Stimulated activated CD8-positive, alpha-beta memory T cell treated with anti-CD3 and anti-CD28 coated beads, Interleukin-2, amount 100 ng/mL, for 1 hour (primary cell): ENCODE data around the gene SNX25.
"Not testable (repeated sequence)": the region's sequence is repeated elsewhere in the genome, so short reads cannot be mapped to it uniquely, and the experiment has no call there.

Experiments
- DNase-seq, 2 donors: peaks; one replicate each; pipeline ENCODE4 v3.0.0-alpha.2; 2020; ENCODE audit warnings: low read depth in 2 of 2

Gene SNX25

DNA sequence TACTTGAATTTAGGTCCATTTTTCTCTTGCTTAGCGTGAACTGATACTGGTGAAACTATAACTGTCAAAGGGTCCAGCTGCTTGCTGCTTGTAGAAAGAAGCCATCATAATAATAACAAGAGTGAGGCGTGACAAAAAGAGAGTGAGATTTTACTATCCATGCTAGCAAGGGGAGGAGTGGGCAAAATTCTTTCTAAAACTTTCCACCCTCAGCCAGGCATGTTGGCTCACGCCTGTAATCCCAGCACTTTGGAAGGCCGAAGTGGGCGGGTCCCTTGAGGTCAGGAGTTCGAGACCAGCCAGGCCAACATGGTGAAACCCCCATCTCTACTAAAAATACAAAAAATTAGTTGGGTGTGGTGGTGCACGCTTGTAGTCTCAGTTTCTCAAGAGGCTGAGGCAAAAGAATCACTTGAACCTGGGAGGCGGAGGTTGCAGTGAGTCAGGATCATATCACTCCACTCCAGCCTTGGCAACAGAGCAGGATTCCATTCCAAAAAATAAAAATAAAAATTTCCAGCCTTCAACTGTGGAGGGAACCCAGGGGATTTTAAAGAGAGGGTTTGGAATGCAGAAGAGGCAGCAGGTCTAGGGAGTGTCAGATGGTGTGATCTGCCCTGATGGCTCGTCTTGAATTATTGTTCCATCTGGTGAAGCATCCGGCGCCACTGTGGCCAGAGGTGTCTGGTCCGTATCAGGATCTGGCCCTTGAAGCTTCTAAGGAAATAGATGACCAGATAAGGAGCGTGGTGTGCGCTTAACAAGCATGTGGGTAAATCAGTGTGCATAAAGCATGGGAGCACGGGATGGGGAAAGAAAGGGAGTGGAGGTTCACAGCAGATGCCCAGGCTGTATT lies 134.6 kb downstream of the SNX25 start:
- no peak for DNase-seq

DNA sequence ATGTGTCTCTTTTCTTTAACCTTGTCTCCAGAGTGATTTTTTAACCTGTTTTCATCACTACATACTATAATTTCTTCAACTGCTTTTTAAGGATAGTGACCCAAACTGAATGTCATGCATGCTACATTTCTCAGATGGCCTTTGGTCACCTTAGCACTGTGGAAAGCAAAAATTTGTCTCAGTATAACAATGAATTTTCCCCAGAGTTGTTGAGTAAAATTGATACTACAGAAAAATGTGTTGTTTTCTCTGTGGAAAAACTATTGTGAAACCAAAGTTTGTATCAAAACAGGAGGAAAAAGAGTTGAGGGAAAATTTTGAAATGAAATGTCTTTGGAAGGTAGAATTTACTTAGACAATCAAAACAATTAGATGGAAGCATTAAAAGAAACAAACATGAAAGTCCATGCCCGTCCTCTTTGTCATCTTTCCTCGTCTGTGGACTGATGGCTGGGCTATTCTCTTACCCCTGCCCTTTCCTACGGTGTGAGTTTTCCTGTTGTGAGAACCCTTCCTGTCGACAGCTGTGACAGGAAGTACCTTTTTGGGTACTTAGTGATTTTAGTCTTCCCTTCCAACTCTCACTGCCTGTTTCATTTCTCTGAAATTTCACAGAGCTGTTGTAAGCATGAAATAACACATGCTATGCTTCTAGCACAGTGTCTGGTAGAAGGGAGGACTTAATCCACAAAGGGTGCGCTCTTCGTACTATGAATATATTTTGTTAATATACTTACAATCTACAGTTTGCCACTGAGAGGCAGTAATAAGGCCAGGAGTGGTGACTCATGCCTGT lies 135.5 kb downstream of the SNX25 start:
- no peak for DNase-seq

GRCh38 chr4:185346975-185347601 lies 137.7 kb downstream of the SNX25 start:
- DNase-seq = no peak

DNA sequence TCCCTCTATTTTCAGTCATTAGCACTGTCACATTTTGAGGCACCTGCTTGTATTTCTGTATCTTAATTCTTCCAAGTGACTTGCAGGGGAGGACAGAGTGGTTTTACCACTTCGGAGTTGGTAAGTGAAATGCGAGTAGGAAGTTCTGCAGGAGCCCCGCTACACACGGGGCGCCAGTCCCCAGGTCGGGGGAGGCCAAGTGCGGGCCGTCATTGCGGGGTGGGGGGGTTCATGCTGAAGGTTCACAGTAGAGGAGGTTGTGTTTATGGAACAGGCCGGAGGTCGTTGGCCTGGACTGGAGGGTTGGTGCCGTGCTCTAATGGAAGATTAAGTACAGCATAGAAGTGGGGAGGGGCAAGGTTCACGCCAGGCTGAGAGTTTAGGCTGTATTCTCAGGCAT lies 142.3 kb downstream of the SNX25 start:
- DNase-seq = no peak

- no peak for DNase-seq
Measured at GRCh38 chr4:185352202-185352601, 142.8 kb downstream of the SNX25 start.

- no peak for DNase-seq
Measured at GRCh38 chr4:185352741-185353140, 143.3 kb downstream of the SNX25 start.

DNA sequence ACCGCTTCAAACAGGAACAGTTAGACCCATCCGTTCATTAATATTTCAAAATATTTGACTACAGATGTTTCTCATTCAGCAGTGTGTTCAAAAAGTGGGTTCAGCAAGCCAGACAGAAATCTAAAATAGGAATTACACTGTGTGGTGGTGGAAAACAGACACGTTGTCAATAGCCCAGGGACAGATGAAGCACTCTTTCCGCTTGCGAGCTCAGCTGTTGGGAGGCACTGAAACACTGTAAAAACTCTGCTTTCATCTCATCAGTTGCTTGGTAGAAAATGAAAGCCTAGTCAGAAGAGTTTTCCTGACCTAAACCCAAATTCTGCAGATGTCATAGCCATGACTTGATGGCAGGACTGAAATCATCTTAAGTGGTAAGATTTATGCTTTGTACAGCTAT lies 147.8 kb downstream of the SNX25 start:
- DNase-seq = no peak

GRCh38 chr4:185357733-185358440 lies 148.5 kb downstream of the SNX25 start:
- DNase-seq = no peak

DNA sequence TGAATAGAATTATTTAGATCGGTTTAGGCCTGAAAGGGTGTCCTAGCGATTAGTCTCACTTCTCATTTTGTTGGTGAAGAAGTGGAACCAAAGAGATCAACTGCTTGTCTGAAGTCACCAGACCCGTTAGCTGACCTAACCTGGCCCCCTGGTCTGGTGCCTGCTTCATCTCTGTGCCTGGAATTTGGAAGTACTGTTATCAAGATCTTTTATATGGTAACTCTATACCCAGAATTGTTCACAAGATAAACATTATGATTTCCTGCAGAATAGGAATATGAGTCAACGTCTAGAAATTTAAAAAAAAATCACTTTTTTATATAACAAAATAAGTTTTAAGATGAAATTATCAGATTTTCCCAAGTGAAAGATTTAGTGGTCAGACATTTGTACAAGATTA lies 149.1 kb downstream of the SNX25 start:
- DNase-seq = no peak

DNA sequence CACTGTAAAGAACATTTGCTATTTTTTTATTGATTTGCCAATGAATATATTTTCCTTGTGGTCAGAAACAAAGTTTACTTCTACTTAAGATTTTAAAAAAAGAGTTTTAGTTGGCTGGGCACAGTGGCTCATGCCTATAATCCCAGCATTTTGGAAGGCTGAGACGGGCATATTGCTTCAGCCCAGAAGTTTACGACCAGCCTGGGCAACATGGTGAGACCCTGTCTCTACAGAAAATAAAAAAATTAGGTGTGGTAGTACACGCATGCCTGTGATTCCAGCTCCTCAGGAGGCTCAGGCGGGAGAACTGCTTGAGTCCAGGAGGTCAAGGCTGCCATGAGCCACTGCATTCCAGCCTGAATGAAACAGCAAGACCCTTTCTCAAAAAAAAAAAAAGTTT lies 149.6 kb downstream of the SNX25 start:
- no peak for DNase-seq

- DNase-seq = no peak
Measured at GRCh38 chr4:185359767-185360446, 150.5 kb downstream of the SNX25 start.

GRCh38 chr4:185361872-185362271 lies 152.5 kb downstream of the SNX25 start:
- no peak for DNase-seq

DNA sequence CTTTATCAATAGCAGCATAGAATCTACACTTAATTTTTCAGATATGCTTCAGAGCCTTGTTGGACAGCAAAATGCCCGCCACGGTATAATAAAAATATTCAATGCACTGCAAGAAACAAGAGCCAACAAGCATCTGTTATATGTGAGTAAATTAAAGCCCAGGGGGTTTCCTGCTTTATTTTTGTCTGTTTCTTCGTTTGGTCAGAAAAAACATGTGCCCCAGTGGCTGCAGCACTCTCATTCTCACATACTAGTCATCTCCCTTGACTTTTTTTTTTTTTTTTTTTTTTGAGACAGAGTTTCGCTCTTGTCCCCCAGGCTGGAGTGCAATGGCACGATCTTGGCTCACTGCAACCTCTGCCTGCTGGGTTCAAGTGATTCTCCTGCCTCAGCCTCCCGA lies 153.2 kb downstream of the SNX25 start:
- not testable (repeated sequence) for DNase-seq

DNA sequence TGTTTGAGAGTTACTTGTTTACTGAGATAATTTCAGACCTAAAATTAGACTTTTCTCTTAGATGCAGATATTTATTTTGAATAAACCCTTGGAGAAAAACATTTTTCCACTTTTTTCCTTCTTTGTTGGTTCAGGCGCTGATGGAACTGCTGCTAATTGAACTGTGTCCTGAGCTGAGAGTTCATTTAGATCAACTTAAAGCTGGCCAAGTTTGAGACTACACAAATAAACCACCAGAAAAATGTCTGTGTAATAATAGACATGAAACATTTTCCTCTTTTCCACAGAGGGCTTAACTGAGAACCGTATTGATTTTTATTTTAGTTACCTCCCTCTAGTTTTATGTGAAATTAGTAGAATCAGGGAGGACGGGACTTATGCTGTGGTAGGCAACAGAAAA lies 153.9 kb downstream of the SNX25 start:
- no peak for DNase-seq

- no peak for DNase-seq
Measured at GRCh38 chr4:185364886-185365285, 155.5 kb downstream of the SNX25 start.

DNA sequence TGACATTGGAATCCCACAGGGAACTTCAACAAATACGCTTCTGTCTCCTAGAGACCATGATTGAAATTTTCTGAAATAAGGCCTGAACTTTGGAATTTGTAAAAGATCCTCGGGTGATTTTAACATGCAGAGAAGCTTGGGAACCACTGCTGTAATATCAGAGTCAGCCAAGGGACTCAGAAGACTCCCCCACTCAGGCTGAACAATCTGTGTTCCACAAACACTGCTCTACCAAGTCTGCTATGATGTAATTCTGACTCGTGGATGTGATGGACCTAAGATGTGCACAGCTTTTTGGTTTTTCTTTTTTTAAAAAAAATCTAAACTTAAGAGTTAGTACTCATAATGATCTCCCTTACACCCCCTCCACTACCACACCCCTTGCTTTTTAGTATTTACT lies 160.3 kb downstream of the SNX25 start:
- no peak for DNase-seq

DNA sequence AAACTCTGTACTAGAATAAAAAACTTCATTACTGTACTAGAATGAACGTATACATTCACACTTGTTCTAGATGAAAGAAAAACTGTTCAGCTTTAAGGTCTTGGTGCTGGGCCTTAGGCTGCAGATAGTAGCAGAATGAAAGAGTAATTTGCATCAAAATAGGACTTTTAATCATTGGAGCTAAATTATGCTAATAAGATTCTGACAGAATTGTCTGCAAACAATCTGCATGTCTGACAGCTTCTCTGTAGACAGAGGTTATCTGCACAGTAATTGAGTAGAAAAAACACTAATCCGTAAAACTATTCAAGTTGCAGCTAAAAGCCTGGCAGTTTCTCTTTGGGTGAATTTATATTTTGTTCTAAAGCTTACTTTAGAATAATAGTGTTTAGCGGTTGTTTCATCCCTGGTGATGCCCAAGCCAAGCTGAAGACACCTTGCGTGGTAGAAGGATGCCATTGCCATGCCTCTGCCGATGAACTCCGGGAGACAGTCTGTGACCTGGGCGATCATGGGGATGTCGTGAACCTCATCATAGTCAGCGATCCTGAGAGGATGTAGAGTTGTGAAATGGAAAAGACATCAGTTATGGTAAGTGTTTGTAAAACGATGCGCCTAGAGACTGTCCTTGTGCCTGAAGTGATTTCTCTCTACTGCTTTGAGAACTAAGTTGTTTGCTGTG lies 161.0 kb downstream of the SNX25 start:
- no peak for DNase-seq

- no peak for DNase-seq
Measured at GRCh38 chr4:185371702-185372101, 162.3 kb downstream of the SNX25 start.

DNA sequence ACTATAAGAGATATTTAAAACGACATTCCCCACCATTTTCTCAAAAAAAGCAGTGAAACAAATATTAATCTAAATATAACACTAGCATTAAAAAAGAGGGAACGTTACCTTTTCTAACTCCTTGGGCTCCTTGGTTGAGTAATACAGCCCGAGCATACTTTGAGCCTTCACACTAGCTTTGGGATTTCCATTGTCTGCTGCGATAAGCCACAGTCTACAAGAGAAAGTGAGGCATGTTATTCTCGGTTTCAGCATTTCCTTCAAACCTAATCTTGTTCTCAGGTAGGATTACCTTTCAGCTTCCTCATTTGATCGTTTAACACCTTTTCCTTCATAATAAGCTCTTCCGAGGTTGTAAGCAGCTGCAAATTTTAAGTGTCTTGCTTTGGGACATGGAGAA lies 164.6 kb downstream of the SNX25 start:
- DNase-seq = no peak

DNA sequence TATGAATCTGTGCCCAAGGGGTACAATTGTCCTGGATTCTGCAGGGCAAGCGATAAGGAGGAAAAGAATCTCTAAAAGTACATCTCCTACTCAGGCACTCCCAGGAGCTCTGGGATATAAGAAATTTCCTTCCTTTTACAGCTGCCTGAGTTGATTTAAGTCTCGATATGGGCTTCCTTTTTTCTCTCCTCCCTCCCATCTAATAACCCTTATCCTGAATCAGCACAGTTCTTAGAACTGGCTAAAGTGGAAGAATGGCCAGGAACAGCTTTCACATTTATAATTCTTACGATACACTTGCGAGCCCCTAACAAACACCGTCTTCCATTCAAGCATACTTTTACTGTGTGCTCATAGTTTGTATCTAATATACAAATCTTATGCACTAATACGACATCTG lies 165.2 kb downstream of the SNX25 start:
- DNase-seq = no peak

GRCh38 chr4:185378264-185378663 lies 168.9 kb downstream of the SNX25 start:
- no peak for DNase-seq
